ENCODE results near the gene DUSP7.
A peak's percentile ranks its signal among the peaks of the same experiment; 100 is the strongest.

DNA sequence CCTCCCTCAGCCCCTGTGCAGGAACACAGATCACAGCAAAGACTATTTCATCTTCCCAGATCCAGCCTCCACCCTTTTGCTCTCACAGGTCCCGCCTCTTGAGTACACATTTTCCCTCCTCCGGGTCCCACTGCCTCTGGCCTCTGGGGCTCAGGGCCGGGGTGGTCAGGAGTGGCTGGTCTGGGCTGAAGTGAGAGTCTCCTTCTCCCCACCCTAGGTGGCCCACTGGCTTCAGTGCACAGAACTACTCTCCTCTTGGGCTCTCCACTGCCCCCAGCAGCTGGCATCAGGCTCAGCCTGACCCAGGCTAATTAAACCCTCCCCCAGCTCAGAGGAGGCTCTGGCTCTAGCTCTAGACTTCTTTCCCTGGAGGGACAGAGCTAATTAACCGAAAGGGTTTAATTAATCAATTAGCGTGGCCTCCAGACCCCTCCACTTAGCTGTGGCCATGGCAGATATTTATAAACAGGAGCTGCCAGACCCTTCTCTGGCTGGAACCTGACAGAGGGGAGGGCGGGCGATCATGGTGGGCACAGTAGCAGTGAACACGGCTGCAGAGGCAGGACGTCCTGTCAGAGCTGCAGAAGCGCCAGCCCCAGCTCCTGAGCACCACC lies 15.1 kb downstream of the DUSP7 start:
- TF ChIP-seq, protein P1, sequence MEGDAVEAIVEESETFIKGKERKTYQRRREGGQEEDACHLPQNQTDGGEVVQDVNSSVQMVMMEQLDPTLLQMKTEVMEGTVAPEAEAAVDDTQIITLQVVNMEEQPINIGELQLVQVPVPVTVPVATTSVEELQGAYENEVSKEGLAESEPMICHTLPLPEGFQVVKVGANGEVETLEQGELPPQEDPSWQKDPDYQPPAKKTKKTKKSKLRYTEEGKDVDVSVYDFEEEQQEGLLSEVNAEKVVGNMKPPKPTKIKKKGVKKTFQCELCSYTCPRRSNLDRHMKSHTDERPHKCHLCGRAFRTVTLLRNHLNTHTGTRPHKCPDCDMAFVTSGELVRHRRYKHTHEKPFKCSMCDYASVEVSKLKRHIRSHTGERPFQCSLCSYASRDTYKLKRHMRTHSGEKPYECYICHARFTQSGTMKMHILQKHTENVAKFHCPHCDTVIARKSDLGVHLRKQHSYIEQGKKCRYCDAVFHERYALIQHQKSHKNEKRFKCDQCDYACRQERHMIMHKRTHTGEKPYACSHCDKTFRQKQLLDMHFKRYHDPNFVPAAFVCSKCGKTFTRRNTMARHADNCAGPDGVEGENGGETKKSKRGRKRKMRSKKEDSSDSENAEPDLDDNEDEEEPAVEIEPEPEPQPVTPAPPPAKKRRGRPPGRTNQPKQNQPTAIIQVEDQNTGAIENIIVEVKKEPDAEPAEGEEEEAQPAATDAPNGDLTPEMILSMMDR (IDR thresholded peaks at IDR 0.05), result peak in 1 of 6 experiments; percentile 20
- TF ChIP-seq POLR2A (IDR thresholded peaks at IDR 0.05), result no peak
- TF ChIP-seq POLR2AphosphoS5 (IDR thresholded peaks at IDR 0.05), result no peak
